GM19193 (cell line): ENCODE results near the gene SLC19A1.

Experiments used
- POLR2A ChIP-seq: IDR thresholded peaks from 4 replicates; pipeline ENCODE4 v1.6.1; 2011; ENCODE audit not compliant: insufficient read depth, insufficient read length; ENCODE audit errors: extremely low read depth

SLC19A1 gene

GRCh38 chr21:45465611-45466329, 76.5 kb downstream of the SLC19A1 start:
- TF ChIP-seq POLR2A, result no peak

GRCh38 chr21:45465105-45465504, 77.1 kb downstream of the SLC19A1 start:
- TF ChIP-seq POLR2A, result no peak

- TF ChIP-seq POLR2A, result no peak
These were observed 77.9 kb downstream of the SLC19A1 start for GRCh38 chr21:45464309-45464708.

GRCh38 chr21:45463871-45464270, 78.4 kb downstream of the SLC19A1 start:
- TF ChIP-seq POLR2A, result no peak

- no peak for TF ChIP-seq POLR2A
These were observed 80.4 kb downstream of the SLC19A1 start for GRCh38 chr21:45461806-45462341.

- TF ChIP-seq POLR2A, result no peak
These were observed 80.9 kb downstream of the SLC19A1 start for GRCh38 chr21:45461369-45461750.

GRCh38 chr21:45460611-45461368, 81.5 kb downstream of the SLC19A1 start:
- TF ChIP-seq POLR2A, result no peak

GRCh38 chr21:45460011-45460565, 82.2 kb downstream of the SLC19A1 start:
- TF ChIP-seq POLR2A, result no peak

- no peak for TF ChIP-seq POLR2A
These were observed 82.8 kb downstream of the SLC19A1 start for GRCh38 chr21:45459171-45460010.

GRCh38 chr21:45458281-45459170, 83.7 kb downstream of the SLC19A1 start:
- no peak for TF ChIP-seq POLR2A

GRCh38 chr21:45457832-45458172, 84.4 kb downstream of the SLC19A1 start:
- no peak for TF ChIP-seq POLR2A

- no peak for TF ChIP-seq POLR2A
These were observed 84.9 kb downstream of the SLC19A1 start for GRCh38 chr21:45457161-45457831.

- no peak for TF ChIP-seq POLR2A
These were observed 85.6 kb downstream of the SLC19A1 start for GRCh38 chr21:45456584-45457160.

- TF ChIP-seq POLR2A, result no peak
These were observed 86.3 kb downstream of the SLC19A1 start for GRCh38 chr21:45455674-45456583.
